ENCODE data around the gene ELFN1.

GRCh38 chr7:1651031-1651446, 19.0 kb upstream of the ELFN1 start:
- TF ChIP-seq CTCF (IDR thresholded peaks at IDR 0.05; ENCODE audit: borderline replicate concordance, extremely low read depth, low read length, poor library complexity, severe bottlenecking) (no peak), EZH2 (IDR thresholded peaks at IDR 0.05; ENCODE audit: borderline replicate concordance, low read depth, low read length, severe bottlenecking) (no peak)

Data from DND-41 (cell line).